K562 (cell line): ENCODE data around the gene XRCC5. TPM values are rescaled to one million over a fixed set of nuclear protein-coding genes. Genes with fewer than 3 reads are reported as not detected.

Experiments used
- ARHGAP35 ChIP-seq: fragments of 450-650 bp; IDR thresholded peaks from 2 replicates; pipeline ENCODE4 v1.6.1; 2018; ENCODE audit not compliant: partially characterized antibody
- BRF1 ChIP-seq: IDR thresholded peaks from 3 replicates; pipeline ENCODE4 v1.6.1; 2011; ENCODE audit warnings: borderline replicate concordance, mild to moderate bottlenecking; ENCODE audit not compliant: insufficient read length; ENCODE audit errors: extremely low read depth
- EGR1 ChIP-seq: fragments of 450-650 bp; conservative IDR thresholded peaks from 2 replicates; pipeline ENCODE4 v1.6.1; 2017; ENCODE audit warnings: mild to moderate bottlenecking
- GABPB1 ChIP-seq: sonication (generic); formaldehyde crosslinking; IDR thresholded peaks from 2 replicates; pipeline ENCODE4 v1.8.0; 2022; ENCODE audit warnings: mild to moderate bottlenecking, missing genetic modification reagents
- GTF3C2 ChIP-seq: IDR thresholded peaks from 3 replicates; pipeline ENCODE4 v1.6.1; 2011; ENCODE audit warnings: borderline replicate concordance, mild to moderate bottlenecking, moderate library complexity; ENCODE audit not compliant: insufficient read length; ENCODE audit errors: extremely low read depth
- KDM2B ChIP-seq: fragments of 250-450 bp; sonication (Bioruptor Pico); IDR thresholded peaks from 2 replicates; pipeline ENCODE4 v1.8.0; 2021; ENCODE audit warnings: mild to moderate bottlenecking, moderate library complexity
- MAFK ChIP-seq: IDR thresholded peaks from 2 replicates; pipeline ENCODE4 v1.6.1; 2011; ENCODE audit warnings: low read length, improper control_type of control experiment
- POLR3A ChIP-seq: IDR thresholded peaks from 2 replicates; pipeline ENCODE4 v1.6.1; 2011; ENCODE audit warnings: borderline replicate concordance, mild to moderate bottlenecking, moderate library complexity; ENCODE audit not compliant: insufficient read length, insufficient read depth; ENCODE audit errors: extremely low read depth
- PREB ChIP-seq: sonication (generic); formaldehyde crosslinking; IDR thresholded peaks from 2 replicates; pipeline ENCODE4 v1.8.1; 2023; ENCODE audit warnings: mild to moderate bottlenecking, missing genetic modification reagents
- SREBF1 ChIP-seq: fragments of 150-350 bp; IDR thresholded peaks from 2 replicates; pipeline ENCODE4 v1.6.1; 2014; ENCODE audit warnings: antibody characterized with exemption, low read depth, low read length, borderline replicate concordance
- TFAM ChIP-seq: fragments of 250-450 bp; sonication (Bioruptor Pico); conservative IDR thresholded peaks from 2 replicates; pipeline ENCODE4 v1.5.0; 2021; ENCODE audit warnings: mild to moderate bottlenecking, moderate library complexity
- THRAP3 ChIP-seq: fragments of 450-650 bp; IDR thresholded peaks from 2 replicates; pipeline ENCODE4 v1.6.1; 2016; ENCODE audit warnings: mild to moderate bottlenecking, inconsistent platforms, borderline replicate concordance
- ZBTB5 ChIP-seq: fragments of 450-650 bp; IDR thresholded peaks from 2 replicates; pipeline ENCODE4 v1.6.1; 2017; ENCODE audit warnings: antibody characterized with exemption
- ZNF740 ChIP-seq, 3 experiments: fragments of 200-800 bp in 1 of 3; sonication (Bioruptor generic) in 1 of 3; sonication (generic) in 1 of 3; formaldehyde crosslinking in 1 of 3; IDR thresholded peaks; 2 replicates each; pipeline versions ENCODE4 v1.6.1 to v1.8.0; 2016 to 2022; ENCODE audit warnings: mild to moderate bottlenecking in 2 of 3, missing compliant biosample characterization in 2 of 3, missing genetic modification characterization in 2 of 3, missing genetic modification reagents in 1 of 3
- ZNF766 ChIP-seq: fragments of 200-800 bp; sonication (Bioruptor generic); conservative IDR thresholded peaks from 2 replicates; pipeline ENCODE4 v1.6.1; 2016; ENCODE audit warnings: missing genetic modification characterization, missing compliant biosample characterization
- polyA plus RNA-seq, 8 experiments: library from polyadenylated mRNA; depleted of rRNA in 4 of 8; stranded (reverse) in 5 of 8; unstranded in 3 of 8; fragments of >200 nt; fragmentation: Nextera tagmentation in 2 of 8; fragmentation: Illumina TruSeq in 1 of 8; extraction: Ambion mirVana in 2 of 8; extraction: Trizol in 1 of 8; gene quantifications; 2 replicates each; pipeline versions ENCODE4 v1.2.1 to v1.2.3, GENCODE V29; 2011 to 2014; ENCODE audit warnings: inconsistent platforms in 1 of 8, missing spikeins in 1 of 8
- total RNA-seq, 7 experiments: library from RNA; depleted of rRNA in 6 of 7; stranded (reverse); fragments of >200 nt in 6 of 7; fragmentation: Illumina TruSeq in 2 of 7; extraction: Trizol in 2 of 7; gene quantifications; 2 replicates each; pipeline versions ENCODE4 v1.2.1 to v1.2.3, GENCODE V29; 2011 to 2021; ENCODE audit warnings: low replicate concordance in 1 of 7

The XRCC5 gene
- total and polyA plus RNA-seq, 9 of the 15 experiments (the other 6 are each of a cell fraction or from before 2014, with no cell fraction given): 168 to 551 (median 297) TPM

GRCh38 chr2:216081487-216082116 lies 27.5 kb upstream of the XRCC5 start, which contains the start of the genes PECR and TMEM169 (continued):
- TF ChIP-seq PREB: no peak
- TF ChIP-seq TFAM (CRISPR knock-in tag): no peak
- no peak for TF ChIP-seq ARHGAP35
- TF ChIP-seq ZNF740 (CRISPR knock-in tag; IDR thresholded peaks at IDR 0.05): no peak
- TF ChIP-seq ZNF740 (tag; IDR thresholded peaks at IDR 0.05): no peak
- no peak for TF ChIP-seq EGR1
- no peak for TF ChIP-seq MAFK
- no peak for TF ChIP-seq GTF3C2
- no peak for TF ChIP-seq THRAP3
- no peak for TF ChIP-seq POLR3A
- TF ChIP-seq GABPB1 (CRISPR knock-in tag): 0 out of 2 replicates have a peak, but pooled peaks have one; percentile 19
- TF ChIP-seq ZNF766: no peak
- TF ChIP-seq ZBTB5: no peak
- TF ChIP-seq SREBF1: no peak
- TF ChIP-seq BRF1: no peak
- no peak for TF ChIP-seq KDM2B (CRISPR knock-in tag)
